Body of pancreas (tissue), 4 donors: Measurements from ENCODE around the gene PARL.

Experiments used
- POLR2A ChIP-seq, 3 donors: fragments of 450-650 bp; IDR thresholded peaks; one replicate each; pipeline ENCODE4 v1.6.1; 2016; ENCODE audit warnings: antibody characterized with exemption in 3 of 3, mild to moderate bottlenecking in 2 of 3
- TF ChIP-seq, protein P1 (sequence below), 7 experiments: fragments of 450-650 bp in 4 of 7; fragments of 200-600 bp in 3 of 7; sonication (generic) in 3 of 7; IDR thresholded peaks; one replicate each; pipeline ENCODE4 v1.5.1; 2016 to 2019; ENCODE audit warnings: antibody characterized with exemption in 7 of 7

- TF ChIP-seq, protein P1, sequence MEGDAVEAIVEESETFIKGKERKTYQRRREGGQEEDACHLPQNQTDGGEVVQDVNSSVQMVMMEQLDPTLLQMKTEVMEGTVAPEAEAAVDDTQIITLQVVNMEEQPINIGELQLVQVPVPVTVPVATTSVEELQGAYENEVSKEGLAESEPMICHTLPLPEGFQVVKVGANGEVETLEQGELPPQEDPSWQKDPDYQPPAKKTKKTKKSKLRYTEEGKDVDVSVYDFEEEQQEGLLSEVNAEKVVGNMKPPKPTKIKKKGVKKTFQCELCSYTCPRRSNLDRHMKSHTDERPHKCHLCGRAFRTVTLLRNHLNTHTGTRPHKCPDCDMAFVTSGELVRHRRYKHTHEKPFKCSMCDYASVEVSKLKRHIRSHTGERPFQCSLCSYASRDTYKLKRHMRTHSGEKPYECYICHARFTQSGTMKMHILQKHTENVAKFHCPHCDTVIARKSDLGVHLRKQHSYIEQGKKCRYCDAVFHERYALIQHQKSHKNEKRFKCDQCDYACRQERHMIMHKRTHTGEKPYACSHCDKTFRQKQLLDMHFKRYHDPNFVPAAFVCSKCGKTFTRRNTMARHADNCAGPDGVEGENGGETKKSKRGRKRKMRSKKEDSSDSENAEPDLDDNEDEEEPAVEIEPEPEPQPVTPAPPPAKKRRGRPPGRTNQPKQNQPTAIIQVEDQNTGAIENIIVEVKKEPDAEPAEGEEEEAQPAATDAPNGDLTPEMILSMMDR (IDR thresholded peaks at IDR 0.05): no peak
- TF ChIP-seq POLR2A (IDR thresholded peaks at IDR 0.05): no peak
Observed at GRCh38 chr3:183837390-183837789, 47.3 kb downstream of the PARL start.
